ENCODE data around the gene HAPLN3. TPM values are rescaled to one million over a fixed set of nuclear protein-coding genes. Genes with fewer than 3 reads are reported as not detected.
"Not testable (repeated sequence)": the region's sequence is repeated elsewhere in the genome, so short reads cannot be mapped to it uniquely, and the experiment has no call there.

Gene HAPLN3
- total RNA-seq (1 to 10 TPM in 4 of 6 donors, under 1 TPM in 2; 0.32 to 3.7 (median 1.3) TPM), polyA plus RNA-seq (1 to 10 TPM; 2.7 to 3.1 TPM)

- 6 to 7% methylated on average over 43 to 70 of the region's 70 CpGs for WGBS, 2 donors
- Histone ChIP-seq H3K9me3 (no peaks in the 10 kb centered on the region), H3K36me3 (no peaks in the 10 kb centered on the region), H3K27me3 (peaks cover 0 to 7% (median 2%) of the 10 kb centered on the region in 4 donors), H3K4me3 (peak within 1 kb of the TSS; percentile 19 to 51 (median 26)), H3K27ac (no peak within 1 kb of the TSS), H3K4me1 (peaks cover 0 to 7% (median 0%) of the 10 kb centered on the region in 3 donors)
- FAIRE-seq (no peak), ATAC-seq (peak; percentile 27 to 47 (median 39)), DNase-seq (peak in 1 of 6 donors; percentile 62)
- intact Hi-C loops (cut with DNase I), result no loop called here
- TF ChIP-seq CTCF (IDR thresholded peaks at IDR 0.05), result no peak
These were observed at the start of gene HAPLN3 for GRCh38 chr15:88894819-88895767. HAPLN3 (minus strand) TSS chr15:88895544; CDS start chr15:88887298, 8,246 bp downstream.

- Histone ChIP-seq H3K27ac (no peak overlapping the region), H3K9me3 (no peaks in the 10 kb centered on the region), H3K4me1 (no peaks in the 10 kb centered on the region), H3K27me3 (no peaks in the 10 kb centered on the region), H3K36me3 (no peaks in the 10 kb centered on the region), H3K4me3 (no peak overlapping the region)
- intact Hi-C loops (cut with DNase I), result no loop called here
- no peak for DNase-seq
- TF ChIP-seq CTCF (IDR thresholded peaks at IDR 0.05), result no peak
- no peak for ATAC-seq
- no peak for FAIRE-seq
- 54 to 61% methylated on average over 4 of the region's 4 CpGs for WGBS, 2 donors
These were observed 44.8 kb upstream of the HAPLN3 start for GRCh38 chr15:88940110-88940675.

- H3K4me1 ChIP-seq, result no peaks in the 10 kb centered on the region
- DNase-seq, result no peak
- 69 to 76% methylated on average over 2 of the region's 2 CpGs for WGBS, 2 donors
- no peak for ATAC-seq
- H3K27ac ChIP-seq, result no peak overlapping the region
- no peak for FAIRE-seq
- H3K9me3 ChIP-seq, result no peaks in the 10 kb centered on the region
- TF ChIP-seq CTCF (IDR thresholded peaks at IDR 0.05), result no peak
- H3K36me3 ChIP-seq, result no peaks in the 10 kb centered on the region
- intact Hi-C loops (cut with DNase I), result no loop called here
- no peak overlapping the region for H3K4me3 ChIP-seq
- H3K27me3 ChIP-seq, result no peaks in the 10 kb centered on the region
These were observed 44.1 kb upstream of the HAPLN3 start for GRCh38 chr15:88939486-88939806.

- FAIRE-seq, result no peak
These were observed 43.6 kb upstream of the HAPLN3 start for GRCh38 chr15:88938802-88939485.

GRCh38 chr15:88934449-88934848 is 39.1 kb upstream of the HAPLN3 start:
- ATAC-seq; H3K27me3 ChIP-seq; DNase-seq; H3K4me3 ChIP-seq; H3K27ac ChIP-seq; intact Hi-C loops (cut with DNase I); H3K9me3 ChIP-seq; H3K36me3 ChIP-seq; H3K4me1 ChIP-seq; FAIRE-seq: not testable (repeated sequence)
- 77 to 84% methylated on average over 4 of the region's 4 CpGs for WGBS, 2 donors

More at GRCh38 chr15:88938802-88939485, 43.6 kb upstream of the HAPLN3 start:
- ATAC-seq (no peak), DNase-seq (no peak)
- Histone ChIP-seq H3K4me1 (no peaks in the 10 kb centered on the region), H3K36me3 (no peaks in the 10 kb centered on the region), H3K9me3 (no peaks in the 10 kb centered on the region), H3K27ac (no peak overlapping the region), H3K27me3 (no peaks in the 10 kb centered on the region), H3K4me3 (no peak overlapping the region)
- 82 to 89% methylated on average over 15 of the region's 15 CpGs for WGBS, 2 donors
- intact Hi-C loops (cut with DNase I), result no loop called here
- no peak for TF ChIP-seq CTCF (IDR thresholded peaks at IDR 0.05)
